Smooth muscle cell (in vitro differentiated cells): ENCODE measurements around the gene SLC30A1. TPM values are rescaled to one million over a fixed set of nuclear protein-coding genes. Genes with fewer than 3 reads are reported as not detected.
"Not testable (repeated sequence)": the region's sequence is repeated elsewhere in the genome, so short reads cannot be mapped to it uniquely, and the experiment has no call there.

Experiments
- DNase-seq: peaks from one replicate; lab custom pipeline; 2025; ENCODE audit not compliant: unreplicated experiment; lab: John Stamatoyannopoulos, UW
- H2AFZ ChIP-seq: fragments of 200-600 bp; sonication (generic); 2 replicates; pipeline ENCODE4 v1.6.0; 2016; ENCODE audit warnings: antibody characterized with exemption, low read depth, mild to moderate bottlenecking
- H3F3A ChIP-seq: fragments of 200-600 bp; sonication (generic); 2 replicates; pipeline ENCODE4 v1.6.0; 2017; ENCODE audit warnings: antibody characterized with exemption, low read depth
- H3K27ac ChIP-seq: fragments of 200-600 bp; sonication (generic); 2 replicates; pipeline ENCODE4 v1.5.1; 2016; ENCODE audit warnings: low read depth, mild to moderate bottlenecking
- H3K27me3 ChIP-seq: fragments of 200-600 bp; sonication (generic); 2 replicates; pipeline ENCODE4 v1.6.1; 2016; ENCODE audit warnings: low read depth, mild to moderate bottlenecking
- H3K36me3 ChIP-seq: fragments of 200-600 bp; sonication (generic); 2 replicates; pipeline ENCODE4 v1.5.1; 2016; ENCODE audit warnings: low read depth
- H3K4me1 ChIP-seq: fragments of 200-600 bp; sonication (generic); 2 replicates; pipeline ENCODE4 v1.5.1; 2016; ENCODE audit warnings: low read depth
- H3K4me2 ChIP-seq: fragments of 200-600 bp; sonication (generic); 2 replicates; pipeline ENCODE4 v1.6.0; 2016; ENCODE audit warnings: mild to moderate bottlenecking
- H3K4me3 ChIP-seq: fragments of 200-600 bp; sonication (generic); 2 replicates; pipeline ENCODE4 v1.5.1; 2016; ENCODE audit warnings: mild to moderate bottlenecking
- H3K79me2 ChIP-seq: fragments of 200-600 bp; sonication (generic); 2 replicates; pipeline ENCODE4 v1.6.0; 2016; ENCODE audit warnings: low read depth, mild to moderate bottlenecking
- H3K9ac ChIP-seq: fragments of 200-600 bp; sonication (generic); 2 replicates; pipeline ENCODE4 v1.6.0; 2016; ENCODE audit warnings: low read depth
- H3K9me3 ChIP-seq: fragments of 200-600 bp; sonication (generic); replicated peaks from 2 replicates; pipeline ENCODE4 v1.5.1; 2016; ENCODE audit warnings: low read depth
- H4K20me1 ChIP-seq: fragments of 200-600 bp; sonication (generic); 2 replicates; pipeline ENCODE4 v1.6.0; 2016; ENCODE audit warnings: low read depth
- WGBS: methylation state at CpG from one replicate; pipeline ENCODE4 v1.1.7; 2016; ENCODE audit warnings: low lambda C conversion rate; 5-methylcytosine and 5-hydroxymethylcytosine counted together
- polyA plus RNA-seq: library from polyadenylated mRNA; unstranded; fragments of >200 nt; fragmentation: Nextera tagmentation; extraction: Ambion mirVana; gene quantifications from 2 replicates; pipeline ENCODE4 v1.2.1, GENCODE V29; 2016
- total RNA-seq: library from RNA; depleted of rRNA; stranded (reverse); fragments of >200 nt; gene quantifications from 2 replicates; pipeline ENCODE4 v1.2.3, GENCODE V29; 2014
- TF ChIP-seq, protein P1 (sequence below): fragments of 200-600 bp; sonication (generic); IDR thresholded peaks from 2 replicates; pipeline ENCODE4 v1.5.1; 2017; ENCODE audit warnings: borderline replicate concordance, mild to moderate bottlenecking, antibody characterized with exemption; ENCODE audit not compliant: insufficient read depth, poor library complexity, severe bottlenecking

Gene SLC30A1
- total RNA-seq = 19.0 and 20.6 TPM in 2 replicates
- polyA plus RNA-seq = 6.8 and 8.0 TPM in 2 replicates

DNA sequence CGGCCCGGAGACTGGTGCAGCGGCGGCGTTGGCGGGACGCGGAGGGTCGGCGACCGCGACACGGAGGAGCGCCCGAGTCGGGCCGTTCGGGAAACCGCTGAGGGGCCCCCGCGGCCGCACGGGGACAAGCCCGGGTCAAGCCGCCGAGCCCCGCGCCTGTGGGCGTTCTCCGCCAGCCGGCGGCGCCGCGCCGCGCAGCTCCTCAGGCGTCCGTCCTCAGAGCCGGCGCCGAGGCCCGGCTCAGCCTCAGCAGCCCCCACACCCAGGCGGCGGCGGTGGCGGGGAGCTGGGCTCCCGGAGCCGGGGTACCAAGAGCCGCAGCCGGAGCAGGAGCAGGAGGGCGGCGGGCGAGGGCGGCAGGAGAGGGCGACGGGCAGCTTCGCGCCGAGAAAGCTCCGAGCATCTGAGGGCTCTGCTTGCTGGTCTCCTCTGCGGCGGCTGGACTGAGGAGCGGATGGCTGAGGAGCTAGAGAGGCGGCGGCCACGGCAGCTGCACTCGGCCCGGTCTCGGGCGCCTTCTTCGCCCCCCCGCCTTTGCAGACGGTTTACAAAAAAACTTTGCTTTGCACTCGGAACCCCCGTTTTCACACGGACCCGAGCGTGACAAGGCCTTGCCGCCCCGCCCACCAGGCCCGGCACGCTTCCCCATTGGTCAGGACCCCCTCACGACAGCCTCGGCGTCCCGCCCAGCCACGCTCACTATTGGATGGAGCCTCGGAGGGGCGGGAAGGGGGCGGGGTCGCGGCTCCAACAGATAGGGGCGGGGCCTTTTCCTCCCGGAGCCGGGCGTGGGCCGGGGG lies at the start of gene SLC30A1:
SLC30A1 (minus strand) TSS at position 522 of the 800 bp plus-strand sequence. CDS start 549 bp downstream, outside the sequence.
- peaks cover 7% of the 10 kb centered on the region for H3F3A ChIP-seq
- peak; percentile 96 for DNase-seq
- peaks cover 47% of the 10 kb centered on the region for H3K79me2 ChIP-seq
- H3K27ac ChIP-seq = peak within 1 kb of the TSS; percentile 77
- no peaks in the 10 kb centered on the region for H3K9me3 ChIP-seq
- peak within 1 kb of the TSS; percentile 69 for H3K4me3 ChIP-seq
- peaks cover 29% of the 10 kb centered on the region for H4K20me1 ChIP-seq
- no peaks in the 10 kb centered on the region for H3K36me3 ChIP-seq
- H2AFZ ChIP-seq = peak within 1 kb of the TSS; percentile 75
- 1% methylated on average over 68 of the region's 98 CpGs for WGBS
- H3K4me2 ChIP-seq = peak within 1 kb of the TSS; percentile 86
- peak within 1 kb of the TSS; percentile 86 for H3K9ac ChIP-seq
- TF ChIP-seq, protein P1, sequence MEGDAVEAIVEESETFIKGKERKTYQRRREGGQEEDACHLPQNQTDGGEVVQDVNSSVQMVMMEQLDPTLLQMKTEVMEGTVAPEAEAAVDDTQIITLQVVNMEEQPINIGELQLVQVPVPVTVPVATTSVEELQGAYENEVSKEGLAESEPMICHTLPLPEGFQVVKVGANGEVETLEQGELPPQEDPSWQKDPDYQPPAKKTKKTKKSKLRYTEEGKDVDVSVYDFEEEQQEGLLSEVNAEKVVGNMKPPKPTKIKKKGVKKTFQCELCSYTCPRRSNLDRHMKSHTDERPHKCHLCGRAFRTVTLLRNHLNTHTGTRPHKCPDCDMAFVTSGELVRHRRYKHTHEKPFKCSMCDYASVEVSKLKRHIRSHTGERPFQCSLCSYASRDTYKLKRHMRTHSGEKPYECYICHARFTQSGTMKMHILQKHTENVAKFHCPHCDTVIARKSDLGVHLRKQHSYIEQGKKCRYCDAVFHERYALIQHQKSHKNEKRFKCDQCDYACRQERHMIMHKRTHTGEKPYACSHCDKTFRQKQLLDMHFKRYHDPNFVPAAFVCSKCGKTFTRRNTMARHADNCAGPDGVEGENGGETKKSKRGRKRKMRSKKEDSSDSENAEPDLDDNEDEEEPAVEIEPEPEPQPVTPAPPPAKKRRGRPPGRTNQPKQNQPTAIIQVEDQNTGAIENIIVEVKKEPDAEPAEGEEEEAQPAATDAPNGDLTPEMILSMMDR = no peak
- no peaks in the 10 kb centered on the region for H3K27me3 ChIP-seq
- peaks cover 30% of the 10 kb centered on the region for H3K4me1 ChIP-seq

- Histone ChIP-seq H3K36me3 (no peaks in the 10 kb centered on the region), H3K79me2 (no peaks in the 10 kb centered on the region), H4K20me1 (no peaks in the 10 kb centered on the region), H2AFZ (no peak overlapping the region), H3K4me3 (no peak overlapping the region), H3K27ac (no peak overlapping the region), H3K27me3 (no peaks in the 10 kb centered on the region), H3K9ac (no peak overlapping the region), H3K9me3 (no peaks in the 10 kb centered on the region), H3F3A (peaks cover 13% of the 10 kb centered on the region), H3K4me2 (no peak overlapping the region), H3K4me1 (peaks cover 14% of the 10 kb centered on the region)
- no peak for DNase-seq
- TF ChIP-seq, protein P1 = no peak
- WGBS = 77% methylated on average over 4 of the region's 4 CpGs
These were observed 49.5 kb upstream of the SLC30A1 start for GRCh38 chr1:211628417-211628816.

GRCh38 chr1:211627259-211627658 lies 48.3 kb upstream of the SLC30A1 start:
- TF ChIP-seq, protein P1 = no peak
- H4K20me1 ChIP-seq = no peaks in the 10 kb centered on the region
- H3K36me3 ChIP-seq = no peaks in the 10 kb centered on the region
- H3K9ac ChIP-seq = no peak overlapping the region
- H3F3A ChIP-seq = peaks cover 13% of the 10 kb centered on the region
- DNase-seq = no peak
- H3K79me2 ChIP-seq = no peaks in the 10 kb centered on the region
- no peak overlapping the region for H3K27ac ChIP-seq
- H3K4me1 ChIP-seq = peaks cover 11% of the 10 kb centered on the region
- H3K4me3 ChIP-seq = no peak overlapping the region
- H3K27me3 ChIP-seq = no peaks in the 10 kb centered on the region
- H3K4me2 ChIP-seq = no peak overlapping the region
- no peaks in the 10 kb centered on the region for H3K9me3 ChIP-seq
- no peak overlapping the region for H2AFZ ChIP-seq
- 70% methylated on average over 4 of the region's 4 CpGs for WGBS

DNA sequence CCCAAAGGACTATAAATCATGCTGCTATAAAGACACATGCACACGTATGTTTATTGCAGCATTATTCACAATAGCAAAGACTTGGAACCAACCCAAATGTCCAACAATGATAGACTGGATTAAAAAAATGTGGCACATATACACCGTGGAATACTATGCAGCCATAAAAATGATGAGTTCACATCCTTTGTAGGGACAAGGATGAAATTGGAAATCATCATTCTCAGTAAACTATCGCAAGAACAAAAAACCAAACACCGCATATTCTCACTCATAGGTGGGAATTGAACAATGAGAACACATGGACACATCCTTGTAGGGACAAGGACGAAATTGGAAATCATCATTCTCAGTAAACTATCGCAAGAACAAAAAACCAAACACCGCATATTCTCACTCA lies 46.9 kb upstream of the SLC30A1 start:
- H2AFZ ChIP-seq, H3K4me2 ChIP-seq, H3K36me3 ChIP-seq, H3K9ac ChIP-seq, H3K4me1 ChIP-seq, H3K4me3 ChIP-seq, H3K79me2 ChIP-seq, H3K9me3 ChIP-seq, H3K27me3 ChIP-seq, H4K20me1 ChIP-seq, H3K27ac ChIP-seq, H3F3A ChIP-seq, DNase-seq: not testable (repeated sequence)
- 98% methylated on average over 6 of the region's 7 CpGs for WGBS
